Spleen (tissue), 11 donors: Measurements from ENCODE around the gene MEIKIN. TPM values are rescaled to one million over a fixed set of nuclear protein-coding genes. Genes with fewer than 3 reads are reported as not detected.
"Not testable (repeated sequence)": the region's sequence is repeated elsewhere in the genome, so short reads cannot be mapped to it uniquely, and the experiment has no call there.

ENCODE experiments used
- DNase-seq: peaks from one replicate; pipeline ENCODE4 v3.0.0-alpha.2; 2020
- H3K27ac ChIP-seq, 8 donors: fragments of 200-600 bp; sonication (generic) in 7 of 8; 1 replicate in 4 of 8; 2 replicates in 4 of 8; pipeline versions ENCODE4 v1.5.0 to v1.8.0; 2016 to 2021; ENCODE audit warnings: inconsistent platforms in 4 of 8, mild to moderate bottlenecking in 4 of 8, moderate library complexity in 1 of 8
- H3K27me3 ChIP-seq, 7 donors: fragments of 200-600 bp; sonication (generic) in 6 of 7; replicated peaks in 1 of 7; 1 replicate in 4 of 7; 2 replicates in 3 of 7; pipeline versions ENCODE4 v1.5.0 to v1.8.0; 2016 to 2021; ENCODE audit warnings: inconsistent platforms in 3 of 7, mild to moderate bottlenecking in 1 of 7
- H3K36me3 ChIP-seq, 6 donors: fragments of 200-600 bp; sonication (generic) in 5 of 6; 1 replicate in 4 of 6; 2 replicates in 2 of 6; pipeline versions ENCODE4 v1.5.0 to v1.8.0; 2016 to 2021; ENCODE audit warnings: inconsistent platforms in 2 of 6
- H3K4me1 ChIP-seq, 6 donors: fragments of 200-600 bp; sonication (generic) in 5 of 6; 1 replicate in 3 of 6; 2 replicates in 3 of 6; pipeline versions ENCODE4 v1.5.0 to v1.8.0; 2016 to 2021; ENCODE audit warnings: inconsistent platforms in 3 of 6
- H3K4me3 ChIP-seq, 8 donors: fragments of 200-600 bp; sonication (generic) in 7 of 8; 1 replicate in 4 of 8; 2 replicates in 4 of 8; pipeline versions ENCODE4 v1.5.0 to v1.8.0; 2016 to 2021; ENCODE audit warnings: inconsistent platforms in 4 of 8, mild to moderate bottlenecking in 4 of 8, moderate library complexity in 2 of 8
- H3K9me3 ChIP-seq, 8 donors: fragments of 200-600 bp; sonication (generic) in 7 of 8; 1 replicate in 4 of 8; 2 replicates in 4 of 8; pipeline versions ENCODE4 v1.5.0 to v1.8.0; 2016 to 2021; ENCODE audit warnings: inconsistent platforms in 4 of 8
- CTCF ChIP-seq, 11 experiments: fragments of 200-600 bp in 7 of 11; fragments of 450-650 bp in 4 of 11; sonication (generic) in 4 of 11; IDR thresholded peaks in 8 of 11; conservative IDR thresholded peaks in 3 of 11; 1 replicate in 7 of 11; 2 replicates in 4 of 11; pipeline versions ENCODE4 v1.4.0 to v1.8.0; 2016 to 2021; ENCODE audit warnings: antibody characterized with exemption in 11 of 11, inconsistent platforms in 4 of 11, mild to moderate bottlenecking in 1 of 11
- POLR2A ChIP-seq, 3 donors: fragments of 450-650 bp; IDR thresholded peaks; one replicate each; pipeline ENCODE4 v1.5.1; 2017; ENCODE audit warnings: antibody characterized with exemption in 3 of 3, mild to moderate bottlenecking in 1 of 3
- POLR2AphosphoS5 ChIP-seq, 3 donors: sonication (generic); formaldehyde crosslinking; IDR thresholded peaks; one replicate each; pipeline ENCODE4 v1.5.1; 2017; ENCODE audit warnings: antibody characterized with exemption in 3 of 3
- WGBS, 5 donors: extraction: QIAGEN DNeasy Blood & Tissue Kit in 3 of 5; methylation state at CpG; one replicate each; pipeline versions ENCODE4 v1.1.5 to v1.1.7; 2013 to 2018; 5-methylcytosine and 5-hydroxymethylcytosine counted together
- intact Hi-C: fragments of 100-400 bp; cut with DNase I; formaldehyde crosslinking; loops from one replicate; pipeline ENCODE4 v1.15.0; 2023; ENCODE audit warnings: low total_unique reads
- polyA plus RNA-seq, 3 donors: library from polyadenylated mRNA; stranded (reverse); fragments of 200-250 nt; gene quantifications; one replicate each; pipeline ENCODE4 v1.2.1, GENCODE V29; 2013
- total RNA-seq, 7 donors: library from RNA; depleted of rRNA in 3 of 7; stranded (reverse); fragments of >200 nt in 3 of 7; fragmentation: NEBNext Ultra II Directional in 4 of 7; extraction: Animal tissue kit (Norgen Biotek cat#: 25700) in 4 of 7; gene quantifications; one replicate each; pipeline versions ENCODE4 v1.1.0 to v1.2.1, GENCODE V29; 2016 to 2021
- donor health status: healthy with polysubstance abuse.
- donor health status: DM: no; HTN: no; CAD: no; lungs with moderate emphysema.
- donor health status: DM: no; HTN: no; CAD: no.
- donor health status: Bipolar disorder and iron deficiency.
- donor health status: healthy.
- donor health status: DM: no; HTN: no; CAD: no.
- donor health status: DM: yes; HTN: yes; CAD: no.

MEIKIN gene
- total and polyA plus RNA-seq, 10 donors: 0.24 TPM; not detected in 9

- H3K4me3 ChIP-seq: no peak overlapping the region
- peaks cover 0 to 20% (median 0%) of the 10 kb centered on the region in 8 donors for H3K9me3 ChIP-seq
- intact Hi-C loops: no loop called here
- no peaks in the 10 kb centered on the region for H3K36me3 ChIP-seq
- no peak overlapping the region for H3K27ac ChIP-seq
- TF ChIP-seq POLR2A (IDR thresholded peaks at IDR 0.05) (no peak), POLR2AphosphoS5 (IDR thresholded peaks at IDR 0.05) (no peak), CTCF (IDR thresholded peaks at IDR 0.05 in 8 of 11, conservative IDR thresholded peaks at IDR 0.05 in 3 of 11) (no peak)
- H3K4me1 ChIP-seq: no peaks in the 10 kb centered on the region
- H3K27me3 ChIP-seq: no peaks in the 10 kb centered on the region
- 82 to 89% (median 88%) methylated on average over 5 of the region's 5 CpGs for WGBS, 5 donors
- DNase-seq: no peak
Observed at GRCh38 chr5:131883984-131884383, 61.5 kb downstream of the MEIKIN start.

- H3K4me3 ChIP-seq: no peak overlapping the region
- intact Hi-C loops: no loop called here
- no peak for TF ChIP-seq CTCF (IDR thresholded peaks at IDR 0.05 in 8 of 11, conservative IDR thresholded peaks at IDR 0.05 in 3 of 11)
- TF ChIP-seq POLR2AphosphoS5 (IDR thresholded peaks at IDR 0.05): no peak
- TF ChIP-seq POLR2A (IDR thresholded peaks at IDR 0.05): no peak
- no peak overlapping the region for H3K27ac ChIP-seq
- WGBS, 5 donors: 90 to 95% (median 92%) methylated on average over 5 of the region's 5 CpGs
- DNase-seq: no peak
- no peaks in the 10 kb centered on the region for H3K4me1 ChIP-seq
- peaks cover 0 to 6% (median 0%) of the 10 kb centered on the region in 8 donors for H3K9me3 ChIP-seq
- H3K27me3 ChIP-seq: no peaks in the 10 kb centered on the region
- no peaks in the 10 kb centered on the region for H3K36me3 ChIP-seq
Observed at GRCh38 chr5:131879705-131880104, 65.8 kb downstream of the MEIKIN start.

GRCh38 chr5:131877873-131878272, 67.6 kb downstream of the MEIKIN start:
- H3K4me3 ChIP-seq: no peak overlapping the region
- H3K27ac ChIP-seq: no peak overlapping the region
- peaks cover 0 to 6% (median 0%) of the 10 kb centered on the region in 8 donors for H3K9me3 ChIP-seq
- intact Hi-C loops: no loop called here
- no peaks in the 10 kb centered on the region for H3K36me3 ChIP-seq
- DNase-seq: no peak
- 83 to 95% (median 89%) methylated on average over 2 of the region's 2 CpGs for WGBS, 5 donors
- TF ChIP-seq POLR2AphosphoS5 (IDR thresholded peaks at IDR 0.05) (no peak), CTCF (IDR thresholded peaks at IDR 0.05 in 8 of 11, conservative IDR thresholded peaks at IDR 0.05 in 3 of 11) (no peak), POLR2A (IDR thresholded peaks at IDR 0.05) (no peak)
- H3K4me1 ChIP-seq: no peaks in the 10 kb centered on the region
- no peaks in the 10 kb centered on the region for H3K27me3 ChIP-seq

- H3K27ac ChIP-seq, intact Hi-C loops, H3K4me1 ChIP-seq, H3K36me3 ChIP-seq, DNase-seq, H3K27me3 ChIP-seq, H3K4me3 ChIP-seq: not testable (repeated sequence)
- 86 to 98% (median 92%) methylated on average over 11 to 12 of the region's 12 CpGs for WGBS, 5 donors
- H3K9me3 ChIP-seq: peaks cover 0 to 46% (median 21%) of the 10 kb centered on the region in 8 donors
Observed at GRCh38 chr5:131871251-131871650, 74.2 kb downstream of the MEIKIN start.

- Histone ChIP-seq H3K27ac (no peak overlapping the region), H3K4me3 (no peak overlapping the region), H3K27me3 (no peaks in the 10 kb centered on the region), H3K9me3 (peaks cover 6 to 77% (median 57%) of the 10 kb centered on the region in 8 donors), H3K36me3 (no peaks in the 10 kb centered on the region), H3K4me1 (no peaks in the 10 kb centered on the region)
- TF ChIP-seq CTCF (IDR thresholded peaks at IDR 0.05 in 8 of 11, conservative IDR thresholded peaks at IDR 0.05 in 3 of 11) (no peak), POLR2A (IDR thresholded peaks at IDR 0.05) (no peak), POLR2AphosphoS5 (IDR thresholded peaks at IDR 0.05) (no peak)
- 48 to 68% (median 56%) methylated on average over 2 of the region's 2 CpGs for WGBS, 5 donors
- DNase-seq: no peak
- intact Hi-C loops: no loop called here
Observed at GRCh38 chr5:131867524-131867923, 77.9 kb downstream of the MEIKIN start.
